Vagina (tissue), 2 donors: ENCODE measurements around the gene GDPD4.

Experiments used
- POLR2A ChIP-seq, 2 donors: fragments of 450-650 bp; IDR thresholded peaks; one replicate each; pipeline ENCODE4 v1.6.1; 2017; ENCODE audit warnings: antibody characterized with exemption in 2 of 2, mild to moderate bottlenecking in 2 of 2, moderate library complexity in 2 of 2
- POLR2AphosphoS5 ChIP-seq, 2 donors: sonication (generic); formaldehyde crosslinking; IDR thresholded peaks; one replicate each; pipeline ENCODE4 v1.9.0; 2017; ENCODE audit warnings: antibody characterized with exemption in 2 of 2, mild to moderate bottlenecking in 2 of 2, low read depth in 1 of 2; ENCODE audit not compliant: insufficient read depth in 1 of 2
- TF ChIP-seq, protein P1 (sequence below), 3 experiments: fragments of 450-650 bp in 2 of 3; fragments of 200-600 bp in 1 of 3; sonication (generic) in 1 of 3; IDR thresholded peaks; one replicate each; pipeline ENCODE4 v1.5.1; 2017 to 2019; ENCODE audit warnings: antibody characterized with exemption in 3 of 3, mild to moderate bottlenecking in 2 of 3, moderate library complexity in 2 of 3

- TF ChIP-seq, protein P1, sequence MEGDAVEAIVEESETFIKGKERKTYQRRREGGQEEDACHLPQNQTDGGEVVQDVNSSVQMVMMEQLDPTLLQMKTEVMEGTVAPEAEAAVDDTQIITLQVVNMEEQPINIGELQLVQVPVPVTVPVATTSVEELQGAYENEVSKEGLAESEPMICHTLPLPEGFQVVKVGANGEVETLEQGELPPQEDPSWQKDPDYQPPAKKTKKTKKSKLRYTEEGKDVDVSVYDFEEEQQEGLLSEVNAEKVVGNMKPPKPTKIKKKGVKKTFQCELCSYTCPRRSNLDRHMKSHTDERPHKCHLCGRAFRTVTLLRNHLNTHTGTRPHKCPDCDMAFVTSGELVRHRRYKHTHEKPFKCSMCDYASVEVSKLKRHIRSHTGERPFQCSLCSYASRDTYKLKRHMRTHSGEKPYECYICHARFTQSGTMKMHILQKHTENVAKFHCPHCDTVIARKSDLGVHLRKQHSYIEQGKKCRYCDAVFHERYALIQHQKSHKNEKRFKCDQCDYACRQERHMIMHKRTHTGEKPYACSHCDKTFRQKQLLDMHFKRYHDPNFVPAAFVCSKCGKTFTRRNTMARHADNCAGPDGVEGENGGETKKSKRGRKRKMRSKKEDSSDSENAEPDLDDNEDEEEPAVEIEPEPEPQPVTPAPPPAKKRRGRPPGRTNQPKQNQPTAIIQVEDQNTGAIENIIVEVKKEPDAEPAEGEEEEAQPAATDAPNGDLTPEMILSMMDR (IDR thresholded peaks at IDR 0.05): no peak
- TF ChIP-seq POLR2AphosphoS5 (IDR thresholded peaks at IDR 0.05; ENCODE audit: insufficient read depth in 1 of 2, low read depth in 1 of 2) (no peak), POLR2A (IDR thresholded peaks at IDR 0.05) (no peak)
Measured at GRCh38 chr11:77205467-77206263, 95.8 kb downstream of the GDPD4 start.
